GM12878 (cell line): Measurements from ENCODE around the gene ITM2A.

Source experiments
- BMI1 ChIP-seq: fragments of 450-650 bp; IDR thresholded peaks from 2 replicates; pipeline ENCODE4 v1.6.1; 2016; ENCODE audit warnings: mild to moderate bottlenecking, moderate library complexity, borderline replicate concordance
- HDGF ChIP-seq: fragments of 450-650 bp; IDR thresholded peaks from 2 replicates; pipeline ENCODE4 v1.6.1; 2016; ENCODE audit warnings: antibody characterized with exemption
- RBBP5 ChIP-seq: fragments of 200-600 bp; sonication (generic); conservative IDR thresholded peaks from 2 replicates; pipeline ENCODE4 v1.6.1; 2016
- SRF ChIP-seq, 2 experiments: IDR thresholded peaks; 2 replicates each; pipeline ENCODE4 v1.6.1; 2011; ENCODE audit warnings: low read depth in 2 of 2, low read length in 2 of 2, mild to moderate bottlenecking in 1 of 2, moderate library complexity in 1 of 2
- TCF12 ChIP-seq: IDR thresholded peaks from 2 replicates; pipeline ENCODE4 v1.6.1; 2011; ENCODE audit warnings: low read depth, mild to moderate bottlenecking, low read length
- TF ChIP-seq, protein P1 (sequence below), 3 experiments: IDR thresholded peaks in 2 of 3; conservative IDR thresholded peaks in 1 of 3; 2 replicates each; pipeline ENCODE4 v1.5.1; 2011; ENCODE audit warnings: low read depth in 3 of 3, low read length in 3 of 3, mild to moderate bottlenecking in 3 of 3, control low read depth in 2 of 3, moderate library complexity in 2 of 3, inconsistent platforms in 1 of 3, mixed read lengths in 1 of 3; ENCODE audit not compliant: control insufficient read depth in 2 of 3, insufficient read depth in 1 of 3; ENCODE audit errors: extremely low read depth in 1 of 3
- TF ChIP-seq, protein P2 (sequence below): IDR thresholded peaks from 2 replicates; pipeline ENCODE4 v1.6.1; 2012; ENCODE audit warnings: mild to moderate bottlenecking, low read depth, low read length
- TF ChIP-seq, protein P3 (sequence below): IDR thresholded peaks from 2 replicates; pipeline ENCODE4 v1.6.1; 2011; ENCODE audit warnings: low read depth, mild to moderate bottlenecking, low read length, moderate library complexity, borderline replicate concordance; ENCODE audit errors: extremely low read depth
- TF ChIP-seq, protein P4 (sequence below): fragments of 450-650 bp; IDR thresholded peaks from 2 replicates; pipeline ENCODE4 v1.6.1; 2017; ENCODE audit warnings: mild to moderate bottlenecking, low read depth, inconsistent platforms; ENCODE audit not compliant: poor library complexity, severe bottlenecking

DNA sequence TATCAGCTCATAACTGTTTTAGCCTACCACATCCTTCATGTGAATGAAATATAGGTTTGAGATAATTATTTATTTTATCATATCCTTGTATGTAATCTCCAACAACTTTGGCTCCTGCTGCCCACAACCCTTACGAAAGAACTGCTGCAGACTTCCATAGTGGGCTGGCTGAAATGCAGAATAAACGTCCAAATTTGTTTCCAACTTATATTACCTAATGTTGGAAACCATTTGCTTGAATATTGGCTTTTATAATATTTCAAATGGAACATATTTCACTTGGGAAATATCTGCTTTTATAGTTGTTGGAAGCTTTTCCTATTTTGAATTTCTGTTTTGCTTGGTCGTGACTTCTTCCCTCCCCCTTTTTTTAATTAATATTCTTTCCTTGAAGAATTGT lies 45.0 kb upstream of the ITM2A start:
- TF ChIP-seq, protein P1, sequence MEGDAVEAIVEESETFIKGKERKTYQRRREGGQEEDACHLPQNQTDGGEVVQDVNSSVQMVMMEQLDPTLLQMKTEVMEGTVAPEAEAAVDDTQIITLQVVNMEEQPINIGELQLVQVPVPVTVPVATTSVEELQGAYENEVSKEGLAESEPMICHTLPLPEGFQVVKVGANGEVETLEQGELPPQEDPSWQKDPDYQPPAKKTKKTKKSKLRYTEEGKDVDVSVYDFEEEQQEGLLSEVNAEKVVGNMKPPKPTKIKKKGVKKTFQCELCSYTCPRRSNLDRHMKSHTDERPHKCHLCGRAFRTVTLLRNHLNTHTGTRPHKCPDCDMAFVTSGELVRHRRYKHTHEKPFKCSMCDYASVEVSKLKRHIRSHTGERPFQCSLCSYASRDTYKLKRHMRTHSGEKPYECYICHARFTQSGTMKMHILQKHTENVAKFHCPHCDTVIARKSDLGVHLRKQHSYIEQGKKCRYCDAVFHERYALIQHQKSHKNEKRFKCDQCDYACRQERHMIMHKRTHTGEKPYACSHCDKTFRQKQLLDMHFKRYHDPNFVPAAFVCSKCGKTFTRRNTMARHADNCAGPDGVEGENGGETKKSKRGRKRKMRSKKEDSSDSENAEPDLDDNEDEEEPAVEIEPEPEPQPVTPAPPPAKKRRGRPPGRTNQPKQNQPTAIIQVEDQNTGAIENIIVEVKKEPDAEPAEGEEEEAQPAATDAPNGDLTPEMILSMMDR (IDR thresholded peaks at IDR 0.05 in 2 of 3, conservative IDR thresholded peaks at IDR 0.05 in 1 of 3; ENCODE audit: control insufficient read depth in 2 of 3, extremely low read depth in 1 of 3, insufficient read depth in 1 of 3, low read depth in 3 of 3, low read length in 3 of 3): no peak
- TF ChIP-seq SRF (IDR thresholded peaks at IDR 0.05; ENCODE audit: low read depth in 2 of 2, low read length in 2 of 2) (no peak), RBBP5 (no peak), TCF12 (no peak), BMI1 (no peak), HDGF (no peak)
- TF ChIP-seq, protein P2, sequence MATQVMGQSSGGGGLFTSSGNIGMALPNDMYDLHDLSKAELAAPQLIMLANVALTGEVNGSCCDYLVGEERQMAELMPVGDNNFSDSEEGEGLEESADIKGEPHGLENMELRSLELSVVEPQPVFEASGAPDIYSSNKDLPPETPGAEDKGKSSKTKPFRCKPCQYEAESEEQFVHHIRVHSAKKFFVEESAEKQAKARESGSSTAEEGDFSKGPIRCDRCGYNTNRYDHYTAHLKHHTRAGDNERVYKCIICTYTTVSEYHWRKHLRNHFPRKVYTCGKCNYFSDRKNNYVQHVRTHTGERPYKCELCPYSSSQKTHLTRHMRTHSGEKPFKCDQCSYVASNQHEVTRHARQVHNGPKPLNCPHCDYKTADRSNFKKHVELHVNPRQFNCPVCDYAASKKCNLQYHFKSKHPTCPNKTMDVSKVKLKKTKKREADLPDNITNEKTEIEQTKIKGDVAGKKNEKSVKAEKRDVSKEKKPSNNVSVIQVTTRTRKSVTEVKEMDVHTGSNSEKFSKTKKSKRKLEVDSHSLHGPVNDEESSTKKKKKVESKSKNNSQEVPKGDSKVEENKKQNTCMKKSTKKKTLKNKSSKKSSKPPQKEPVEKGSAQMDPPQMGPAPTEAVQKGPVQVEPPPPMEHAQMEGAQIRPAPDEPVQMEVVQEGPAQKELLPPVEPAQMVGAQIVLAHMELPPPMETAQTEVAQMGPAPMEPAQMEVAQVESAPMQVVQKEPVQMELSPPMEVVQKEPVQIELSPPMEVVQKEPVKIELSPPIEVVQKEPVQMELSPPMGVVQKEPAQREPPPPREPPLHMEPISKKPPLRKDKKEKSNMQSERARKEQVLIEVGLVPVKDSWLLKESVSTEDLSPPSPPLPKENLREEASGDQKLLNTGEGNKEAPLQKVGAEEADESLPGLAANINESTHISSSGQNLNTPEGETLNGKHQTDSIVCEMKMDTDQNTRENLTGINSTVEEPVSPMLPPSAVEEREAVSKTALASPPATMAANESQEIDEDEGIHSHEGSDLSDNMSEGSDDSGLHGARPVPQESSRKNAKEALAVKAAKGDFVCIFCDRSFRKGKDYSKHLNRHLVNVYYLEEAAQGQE: no peak
- TF ChIP-seq, protein P3, sequence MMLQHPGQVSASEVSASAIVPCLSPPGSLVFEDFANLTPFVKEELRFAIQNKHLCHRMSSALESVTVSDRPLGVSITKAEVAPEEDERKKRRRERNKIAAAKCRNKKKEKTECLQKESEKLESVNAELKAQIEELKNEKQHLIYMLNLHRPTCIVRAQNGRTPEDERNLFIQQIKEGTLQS: no peak
- TF ChIP-seq, protein P4, sequence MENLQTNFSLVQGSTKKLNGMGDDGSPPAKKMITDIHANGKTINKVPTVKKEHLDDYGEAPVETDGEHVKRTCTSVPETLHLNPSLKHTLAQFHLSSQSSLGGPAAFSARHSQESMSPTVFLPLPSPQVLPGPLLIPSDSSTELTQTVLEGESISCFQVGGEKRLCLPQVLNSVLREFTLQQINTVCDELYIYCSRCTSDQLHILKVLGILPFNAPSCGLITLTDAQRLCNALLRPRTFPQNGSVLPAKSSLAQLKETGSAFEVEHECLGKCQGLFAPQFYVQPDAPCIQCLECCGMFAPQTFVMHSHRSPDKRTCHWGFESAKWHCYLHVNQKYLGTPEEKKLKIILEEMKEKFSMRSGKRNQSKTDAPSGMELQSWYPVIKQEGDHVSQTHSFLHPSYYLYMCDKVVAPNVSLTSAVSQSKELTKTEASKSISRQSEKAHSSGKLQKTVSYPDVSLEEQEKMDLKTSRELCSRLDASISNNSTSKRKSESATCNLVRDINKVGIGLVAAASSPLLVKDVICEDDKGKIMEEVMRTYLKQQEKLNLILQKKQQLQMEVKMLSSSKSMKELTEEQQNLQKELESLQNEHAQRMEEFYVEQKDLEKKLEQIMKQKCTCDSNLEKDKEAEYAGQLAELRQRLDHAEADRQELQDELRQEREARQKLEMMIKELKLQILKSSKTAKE: no peak
